K562 (cell line): Measurements from ENCODE around the gene SANBR. TPM values are rescaled to one million over a fixed set of nuclear protein-coding genes. Genes with fewer than 3 reads are reported as not detected.

Experiments used
- ARID2 ChIP-seq: fragments of 450-650 bp; IDR thresholded peaks from 2 replicates; pipeline ENCODE4 v1.6.1; 2017; ENCODE audit warnings: antibody characterized with exemption, mild to moderate bottlenecking
- ARID4B ChIP-seq: sonication (generic); formaldehyde crosslinking; IDR thresholded peaks from 2 replicates; pipeline ENCODE4 v1.8.0; 2022; ENCODE audit warnings: mild to moderate bottlenecking, missing genetic modification reagents
- CBFB ChIP-seq: sonication (generic); formaldehyde crosslinking; IDR thresholded peaks from 2 replicates; pipeline ENCODE4 v1.4.0; 2020; ENCODE audit warnings: mild to moderate bottlenecking, missing genetic modification reagents
- CTCF ChIP-seq, 3 experiments: IDR thresholded peaks in 2 of 3; conservative IDR thresholded peaks in 1 of 3; 2 replicates each; pipeline ENCODE4 v1.5.1; 2011 to 2012; ENCODE audit warnings: low read length in 3 of 3, mild to moderate bottlenecking in 3 of 3, control low read depth in 2 of 3, improper control_type of control experiment in 1 of 3, inconsistent platforms in 1 of 3, low read depth in 1 of 3, mixed read lengths in 1 of 3, moderate library complexity in 1 of 3; ENCODE audit not compliant: insufficient read depth in 2 of 3
- HNRNPL ChIP-seq: fragments of 200-400 bp; formaldehyde crosslinking; IDR thresholded peaks from 2 replicates; pipeline ENCODE4 v1.6.1; 2017; ENCODE audit warnings: low read depth, mild to moderate bottlenecking, low read length
- IRF2 ChIP-seq: sonication (generic); formaldehyde crosslinking; IDR thresholded peaks from 2 replicates; pipeline ENCODE4 v1.8.1; 2022; ENCODE audit warnings: mild to moderate bottlenecking, missing genetic modification reagents
- JUN ChIP-seq, 2 experiments: sonication (generic) in 1 of 2; formaldehyde crosslinking in 1 of 2; IDR thresholded peaks; 2 replicates each; pipeline versions ENCODE4 v1.6.1 to v1.8.0; 2012 to 2022; ENCODE audit warnings: borderline replicate concordance in 2 of 2, mild to moderate bottlenecking in 2 of 2, improper control_type of control experiment in 1 of 2, low read depth in 1 of 2, low read length in 1 of 2, missing genetic modification reagents in 1 of 2
- KAT7 ChIP-seq: sonication (generic); formaldehyde crosslinking; IDR thresholded peaks from 2 replicates; pipeline ENCODE4 v1.8.0; 2022; ENCODE audit warnings: missing genetic modification reagents, mild to moderate bottlenecking, borderline replicate concordance
- MYC ChIP-seq, 2 experiments: fragments of 250-450 bp in 1 of 2; sonication (Bioruptor Pico) in 1 of 2; IDR thresholded peaks; 2 replicates each; pipeline versions ENCODE4 v1.5.1 to v1.6.1; 2012 to 2021; ENCODE audit warnings: low read depth in 2 of 2, borderline replicate concordance in 1 of 2, improper control_type of control experiment in 1 of 2, low read length in 1 of 2, mild to moderate bottlenecking in 1 of 2, moderate library complexity in 1 of 2
- NBN ChIP-seq: fragments of 450-650 bp; IDR thresholded peaks from 2 replicates; pipeline ENCODE4 v1.6.1; 2016; ENCODE audit warnings: low read depth, mild to moderate bottlenecking
- NFIC ChIP-seq: fragments of 450-650 bp; IDR thresholded peaks from 2 replicates; pipeline ENCODE4 v1.6.1; 2017; ENCODE audit warnings: mild to moderate bottlenecking, inconsistent platforms
- PHF8 ChIP-seq: fragments of 200-600 bp; sonication (generic); IDR thresholded peaks from 2 replicates; pipeline ENCODE4 v1.6.1; 2012; ENCODE audit warnings: mixed run types, mild to moderate bottlenecking, inconsistent platforms, low read length, moderate library complexity, borderline replicate concordance
- RCOR1 ChIP-seq, 2 experiments: IDR thresholded peaks; 2 replicates each; pipeline ENCODE4 v1.6.1; 2012; ENCODE audit warnings: low read depth in 2 of 2, low read length in 2 of 2, borderline replicate concordance in 1 of 2, improper control_type of control experiment in 1 of 2
- SRF ChIP-seq, 2 experiments: fragments of 250-450, 450-650 bp in 1 of 2; sonication (Bioruptor Pico) in 1 of 2; sonication (generic) in 1 of 2; formaldehyde crosslinking; IDR thresholded peaks; 2 replicates each; pipeline versions ENCODE4 v1.5.0 to v1.5.1; 2020 to 2022; ENCODE audit warnings: mild to moderate bottlenecking in 1 of 2, missing genetic modification reagents in 1 of 2
- TRIM24 ChIP-seq, 2 experiments: fragments of 450-650 bp; IDR thresholded peaks; 2 replicates each; pipeline ENCODE4 v1.6.1; 2016
- XRCC5 ChIP-seq: fragments of 200-400 bp; formaldehyde crosslinking; IDR thresholded peaks from 2 replicates; pipeline ENCODE4 v1.6.1; 2017; ENCODE audit warnings: low read depth, mild to moderate bottlenecking, low read length
- ZNF398 ChIP-seq: fragments of 250-450 bp; sonication (Bioruptor Pico); IDR thresholded peaks from 2 replicates; pipeline ENCODE4 v1.8.0; 2021; ENCODE audit warnings: moderate library complexity, mild to moderate bottlenecking, inconsistent platforms
- polyA plus RNA-seq, 8 experiments: library from polyadenylated mRNA; depleted of rRNA in 4 of 8; stranded (reverse) in 5 of 8; unstranded in 3 of 8; fragments of >200 nt; fragmentation: Nextera tagmentation in 2 of 8; fragmentation: Illumina TruSeq in 1 of 8; extraction: Ambion mirVana in 2 of 8; extraction: Trizol in 1 of 8; gene quantifications; 2 replicates each; pipeline versions ENCODE4 v1.2.1 to v1.2.3, GENCODE V29; 2011 to 2014; ENCODE audit warnings: inconsistent platforms in 1 of 8, missing spikeins in 1 of 8
- total RNA-seq, 7 experiments: library from RNA; depleted of rRNA in 6 of 7; stranded (reverse); fragments of >200 nt in 6 of 7; fragmentation: Illumina TruSeq in 2 of 7; extraction: Trizol in 2 of 7; gene quantifications; 2 replicates each; pipeline versions ENCODE4 v1.2.1 to v1.2.3, GENCODE V29; 2011 to 2021; ENCODE audit warnings: low replicate concordance in 1 of 7

SANBR gene
- total and polyA plus RNA-seq, 9 of the 15 experiments (the other 6 are each of a cell fraction or from before 2014, with no cell fraction given) = 1.5 to 7.7 (median 6.2) TPM

- TF ChIP-seq ARID4B (CRISPR knock-in tag) = no peak
- no peak; a peak in 1 of 6 replicates for TF ChIP-seq CTCF (IDR thresholded peaks at IDR 0.05 in 2 of 3, conservative IDR thresholded peaks at IDR 0.05 in 1 of 3; ENCODE audit: insufficient read depth in 2 of 3, low read depth in 1 of 3, low read length in 3 of 3)
- peak in 1 of 2 experiments; percentile 53; a peak in 1 of 4 replicates for TF ChIP-seq RCOR1 (IDR thresholded peaks at IDR 0.05; ENCODE audit: borderline replicate concordance in 1 of 2, low read depth in 2 of 2, low read length in 2 of 2)
- TF ChIP-seq CBFB (CRISPR knock-in tag) = no peak
- no peak for TF ChIP-seq ARID2
- no peak for TF ChIP-seq NFIC
- no peak for TF ChIP-seq TRIM24 (IDR thresholded peaks at IDR 0.05)
- TF ChIP-seq HNRNPL = no peak; the same call in 1 of the 2 replicates
- TF ChIP-seq PHF8 = peak; percentile 65; the same call in 1 of the 2 replicates
- no peak for TF ChIP-seq ZNF398 (CRISPR knock-in tag)
- TF ChIP-seq JUN (IDR thresholded peaks at IDR 0.05; ENCODE audit: borderline replicate concordance, low read depth, low read length) = peak; percentile 22; the same call in 1 of the 2 replicates
- no peak for TF ChIP-seq JUN (CRISPR knock-in tag; IDR thresholded peaks at IDR 0.05; ENCODE audit: borderline replicate concordance)
- no peak; the same call in 1 of the 2 replicates for TF ChIP-seq KAT7 (CRISPR knock-in tag)
- TF ChIP-seq NBN = no peak
- no peak for TF ChIP-seq SRF (CRISPR knock-in tag; IDR thresholded peaks at IDR 0.05)
- TF ChIP-seq IRF2 (CRISPR knock-in tag) = no peak
- 0 out of 2 replicates have a peak, but pooled peaks have one; percentile 60 for TF ChIP-seq XRCC5
- TF ChIP-seq MYC (IDR thresholded peaks at IDR 0.05; ENCODE audit: low read depth, low read length) = 0 out of 2 replicates have a peak, but pooled peaks have one; percentile 8
- TF ChIP-seq MYC (CRISPR knock-in tag; IDR thresholded peaks at IDR 0.05; ENCODE audit: borderline replicate concordance, low read depth) = no peak
Measured at GRCh38 chr2:61065714-61066709, at the start of gene SANBR (continued).
